ENCODE measurements around the gene LVRN. TPM values are rescaled to one million over a fixed set of nuclear protein-coding genes. Genes with fewer than 3 reads are reported as not detected.

LVRN gene
- polyA plus RNA-seq, 3 donors, result not detected

DNA sequence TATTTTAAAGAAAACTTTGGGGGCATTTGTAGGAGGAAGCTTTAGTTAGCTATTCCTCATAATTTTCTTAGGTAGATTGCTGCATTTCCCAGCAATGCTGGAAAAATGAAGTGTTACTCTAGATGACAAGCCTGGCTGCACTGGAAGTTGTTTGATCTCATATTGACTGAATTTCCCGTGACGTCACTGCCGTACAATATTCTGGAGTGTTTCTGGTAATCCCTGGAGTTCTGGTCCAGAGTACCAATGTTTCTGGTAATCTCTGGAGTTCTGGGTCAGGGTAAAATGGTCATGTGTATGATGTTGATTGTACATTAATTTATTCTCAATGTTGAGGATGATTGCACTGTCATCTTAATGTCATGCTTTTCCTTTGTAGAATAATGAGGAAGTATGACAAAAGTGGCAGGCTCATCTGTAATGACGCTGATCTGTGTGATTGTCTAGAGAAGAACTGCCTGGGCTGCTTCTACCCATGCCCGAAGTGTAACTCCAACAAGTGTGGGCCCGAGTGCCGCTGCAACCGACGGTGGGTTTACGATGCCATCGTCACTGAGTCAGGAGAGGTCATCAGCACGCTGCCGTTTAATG lies 96.2 kb downstream of the LVRN start:
- Histone ChIP-seq H3K36me3 (replicated peaks in 1 of 2; ENCODE audit: control insufficient read depth in 1 of 2, insufficient read depth in 2 of 2, low read length in 2 of 2) (no peaks in the 10 kb centered on the region), H4K20me1 (ENCODE audit: insufficient read depth, low read length) (no peaks in the 10 kb centered on the region), H3K79me2 (ENCODE audit: insufficient read depth, low read length) (no peaks in the 10 kb centered on the region), H3K4me3 (replicated peaks in 1 of 3; ENCODE audit: low read depth in 2 of 3, low read length in 3 of 3) (no peak overlapping the region), H2AFZ (ENCODE audit: insufficient read depth, low read depth, low read length, poor library complexity, severe bottlenecking) (peak overlapping the region; percentile 2), H3K4me2 (replicated peaks; ENCODE audit: extremely low read depth, low read length, poor library complexity, severe bottlenecking) (no peak overlapping the region), H3K9ac (ENCODE audit: insufficient read depth, low read length, poor library complexity, severe bottlenecking) (no peak overlapping the region), H3K27ac (ENCODE audit: low read depth in 1 of 2, low read length in 2 of 2) (no peak overlapping the region), H3K9me3 (replicated peaks in 1 of 2; ENCODE audit: control insufficient read depth in 1 of 2, insufficient read depth in 1 of 2, low read length in 2 of 2) (no peaks in the 10 kb centered on the region), H3K4me1 (ENCODE audit: control insufficient read depth in 1 of 2, insufficient read depth in 2 of 2, low read length in 2 of 2) (no peaks in the 10 kb centered on the region), H3K27me3 (ENCODE audit: control insufficient read depth in 2 of 2, insufficient read depth in 2 of 2, low read length in 2 of 2) (no peaks in the 10 kb centered on the region)
- Mint-ChIP-seq H3K4me3 (no peak overlapping the region), H3K36me3 (no peaks in the 10 kb centered on the region), H3K9me3 (no peaks in the 10 kb centered on the region), H3K27ac (no peak overlapping the region), H3K27me3 (ENCODE audit: low read depth in 3 of 3) (peaks cover 0 to 4% (median 2%) of the 10 kb centered on the region in 3 donors), H3K4me1 (peaks cover 3% of the 10 kb centered on the region)
- intact Hi-C loops (cut with micrococcal nuclease), result no loop called here
- WGBS (ENCODE audit: insufficient coverage), result 78% methylated on average over 5 of the region's 13 CpGs
- TF ChIP-seq, protein P1, sequence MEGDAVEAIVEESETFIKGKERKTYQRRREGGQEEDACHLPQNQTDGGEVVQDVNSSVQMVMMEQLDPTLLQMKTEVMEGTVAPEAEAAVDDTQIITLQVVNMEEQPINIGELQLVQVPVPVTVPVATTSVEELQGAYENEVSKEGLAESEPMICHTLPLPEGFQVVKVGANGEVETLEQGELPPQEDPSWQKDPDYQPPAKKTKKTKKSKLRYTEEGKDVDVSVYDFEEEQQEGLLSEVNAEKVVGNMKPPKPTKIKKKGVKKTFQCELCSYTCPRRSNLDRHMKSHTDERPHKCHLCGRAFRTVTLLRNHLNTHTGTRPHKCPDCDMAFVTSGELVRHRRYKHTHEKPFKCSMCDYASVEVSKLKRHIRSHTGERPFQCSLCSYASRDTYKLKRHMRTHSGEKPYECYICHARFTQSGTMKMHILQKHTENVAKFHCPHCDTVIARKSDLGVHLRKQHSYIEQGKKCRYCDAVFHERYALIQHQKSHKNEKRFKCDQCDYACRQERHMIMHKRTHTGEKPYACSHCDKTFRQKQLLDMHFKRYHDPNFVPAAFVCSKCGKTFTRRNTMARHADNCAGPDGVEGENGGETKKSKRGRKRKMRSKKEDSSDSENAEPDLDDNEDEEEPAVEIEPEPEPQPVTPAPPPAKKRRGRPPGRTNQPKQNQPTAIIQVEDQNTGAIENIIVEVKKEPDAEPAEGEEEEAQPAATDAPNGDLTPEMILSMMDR (IDR thresholded peaks at IDR 0.05), result no peak
- no peak for DNase-seq

DNA sequence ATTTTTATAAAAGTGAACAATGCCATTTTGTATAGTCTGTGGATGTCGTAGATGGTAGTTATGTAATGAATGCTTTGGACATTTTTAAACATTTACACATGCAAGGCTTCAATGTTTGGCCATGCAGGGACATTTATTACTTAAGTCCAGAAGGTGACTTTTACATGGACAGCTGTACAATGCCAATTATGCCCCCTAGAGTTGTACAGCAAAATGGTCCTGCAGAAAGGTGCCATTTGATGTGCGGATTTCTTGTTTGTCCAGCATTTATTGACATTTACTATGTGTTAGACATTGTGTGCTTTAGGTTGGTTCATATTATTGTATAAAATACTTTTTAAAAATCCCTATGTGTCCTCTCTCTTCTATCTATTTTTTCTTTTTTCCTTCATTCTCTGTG lies 100.1 kb downstream of the LVRN start:
- H2AFZ ChIP-seq (ENCODE audit: insufficient read depth, low read depth, low read length, poor library complexity, severe bottlenecking), result no peak overlapping the region
- H3K27ac ChIP-seq (ENCODE audit: low read depth in 1 of 2, low read length in 2 of 2), result no peak overlapping the region
- no peaks in the 10 kb centered on the region for H3K4me1 ChIP-seq (ENCODE audit: control insufficient read depth in 1 of 2, insufficient read depth in 2 of 2, low read length in 2 of 2)
- H3K79me2 ChIP-seq (ENCODE audit: insufficient read depth, low read length), result no peaks in the 10 kb centered on the region
- H3K4me3 ChIP-seq (replicated peaks in 1 of 3; ENCODE audit: low read depth in 2 of 3, low read length in 3 of 3), result no peak overlapping the region
- no peak overlapping the region for H3K9ac ChIP-seq (ENCODE audit: insufficient read depth, low read length, poor library complexity, severe bottlenecking)
- Mint-ChIP-seq H3K4me3 (no peak overlapping the region), H3K36me3 (no peaks in the 10 kb centered on the region), H3K9me3 (no peaks in the 10 kb centered on the region), H3K4me1 (peaks cover 3% of the 10 kb centered on the region), H3K27ac (no peak overlapping the region), H3K27me3 (ENCODE audit: low read depth in 3 of 3) (peaks cover 0 to 8% (median 3%) of the 10 kb centered on the region in 3 donors)
- intact Hi-C loops (cut with micrococcal nuclease), result no loop called here
- WGBS (ENCODE audit: insufficient coverage), result no CpG with 5 or more reads among the region's 2 CpGs
- no peak overlapping the region for H3K4me2 ChIP-seq (replicated peaks; ENCODE audit: extremely low read depth, low read length, poor library complexity, severe bottlenecking)
- H4K20me1 ChIP-seq (ENCODE audit: insufficient read depth, low read length), result no peaks in the 10 kb centered on the region
- TF ChIP-seq, protein P1 (IDR thresholded peaks at IDR 0.05), result no peak
- H3K36me3 ChIP-seq (replicated peaks in 1 of 2; ENCODE audit: control insufficient read depth in 1 of 2, insufficient read depth in 2 of 2, low read length in 2 of 2), result no peaks in the 10 kb centered on the region
- H3K27me3 ChIP-seq (ENCODE audit: control insufficient read depth in 2 of 2, insufficient read depth in 2 of 2, low read length in 2 of 2), result no peaks in the 10 kb centered on the region
- no peaks in the 10 kb centered on the region for H3K9me3 ChIP-seq (replicated peaks in 1 of 2; ENCODE audit: control insufficient read depth in 1 of 2, insufficient read depth in 1 of 2, low read length in 2 of 2)
- DNase-seq, result no peak
